Stimulated activated CD4-positive, alpha-beta T cell treated with anti-CD3 and anti-CD28 coated beads, Interleukin-4, amount 100 ng/mL, for 24 hours (primary cell): Measurements from ENCODE around the gene PDLIM1.
A peak's percentile ranks its signal among the peaks of the same experiment; 100 is the strongest.

Experiments
- DNase-seq: peaks from one replicate; pipeline ENCODE4 v3.0.0-alpha.2; 2020

PDLIM1 gene

GRCh38 chr10:95290461-95291364 lies at the start of gene PDLIM1:
Gene PDLIM1, minus strand, starts transcription at chr10:95291003. Its CDS starts 88 bp downstream, at chr10:95290915.
- DNase-seq: peak; percentile 7

- DNase-seq: no peak
Measured at GRCh38 chr10:95339863-95340262, 49.1 kb upstream of the PDLIM1 start.

- DNase-seq: no peak
Measured at GRCh38 chr10:95337423-95338160, 46.8 kb upstream of the PDLIM1 start.

GRCh38 chr10:95336702-95337101 lies 45.9 kb upstream of the PDLIM1 start:
- no peak for DNase-seq

- no peak for DNase-seq
Measured at GRCh38 chr10:95335933-95336699, 45.3 kb upstream of the PDLIM1 start.

GRCh38 chr10:95334805-95335144 lies 44.0 kb upstream of the PDLIM1 start:
- DNase-seq: no peak

- DNase-seq: no peak
Measured at GRCh38 chr10:95333997-95334804, 43.4 kb upstream of the PDLIM1 start.

- no peak for DNase-seq
Measured at GRCh38 chr10:95332666-95333249, 42.0 kb upstream of the PDLIM1 start.

- no peak for DNase-seq
Measured at GRCh38 chr10:95331596-95332130, 40.9 kb upstream of the PDLIM1 start.

- no peak for DNase-seq
Measured at GRCh38 chr10:95330966-95331453, 40.2 kb upstream of the PDLIM1 start.

GRCh38 chr10:95329296-95329695 lies 38.5 kb upstream of the PDLIM1 start:
- DNase-seq: no peak

- no peak for DNase-seq
Measured at GRCh38 chr10:95328013-95328412, 37.2 kb upstream of the PDLIM1 start.

GRCh38 chr10:95327367-95327766 lies 36.6 kb upstream of the PDLIM1 start:
- no peak for DNase-seq

GRCh38 chr10:95326396-95326795 lies 35.6 kb upstream of the PDLIM1 start:
- DNase-seq: no peak

- DNase-seq: no peak
Measured at GRCh38 chr10:95325863-95326262, 35.1 kb upstream of the PDLIM1 start.

GRCh38 chr10:95324436-95325268 lies 33.8 kb upstream of the PDLIM1 start:
- DNase-seq: no peak

- no peak for DNase-seq
Measured at GRCh38 chr10:95321554-95322301, 30.9 kb upstream of the PDLIM1 start.

- DNase-seq: no peak
Measured at GRCh38 chr10:95319239-95319638, 28.4 kb upstream of the PDLIM1 start.

- DNase-seq: no peak
Measured at GRCh38 chr10:95315509-95315908, 24.7 kb upstream of the PDLIM1 start.
